Measurements from ENCODE around the gene SLC37A1.

SLC37A1 gene

DNA sequence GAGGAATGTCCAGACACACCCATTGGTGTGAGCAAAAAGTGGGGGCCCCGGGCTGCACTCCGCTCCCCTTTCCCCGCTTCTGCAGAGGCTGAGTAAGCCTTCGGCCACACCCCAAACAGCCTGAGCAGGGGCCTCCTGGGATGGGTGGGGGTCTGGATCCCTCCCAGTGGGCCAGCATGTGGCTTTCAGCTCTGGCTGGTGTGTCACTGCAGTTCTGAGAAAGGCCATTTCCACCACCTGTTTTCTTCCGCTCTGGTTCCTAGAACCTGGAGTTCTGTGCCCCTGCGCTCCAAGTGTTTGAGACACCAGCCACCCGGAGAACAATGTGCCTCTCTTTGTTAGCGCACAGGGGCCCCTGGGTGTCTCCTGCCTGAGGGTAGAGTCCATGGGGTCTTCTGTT, 30.9 kb downstream of the SLC37A1 start:
- DNase-seq (ENCODE audit: low read depth in 2 of 2), result no peak

DNA sequence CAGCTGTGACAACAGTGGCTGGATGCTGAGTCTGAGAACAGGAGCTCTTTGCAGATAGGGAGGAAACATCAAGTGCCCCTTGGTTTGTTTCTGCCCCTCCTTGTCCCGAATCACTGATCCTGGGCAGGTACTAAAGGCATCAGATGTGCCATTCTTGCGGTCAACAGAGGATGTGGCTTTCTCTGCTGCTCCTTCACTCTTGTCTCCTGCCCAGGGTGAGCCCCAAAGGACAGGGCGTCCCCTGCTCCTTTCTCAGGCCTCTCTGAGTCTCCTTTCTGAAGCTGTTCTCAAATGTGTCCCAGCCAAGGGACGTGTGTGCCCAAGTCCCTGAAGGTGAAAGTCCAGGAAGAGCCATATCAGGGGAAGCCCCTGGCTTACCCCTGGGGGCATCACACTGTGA, 31.7 kb downstream of the SLC37A1 start:
- no peak for DNase-seq (ENCODE audit: low read depth in 2 of 2)

DNA sequence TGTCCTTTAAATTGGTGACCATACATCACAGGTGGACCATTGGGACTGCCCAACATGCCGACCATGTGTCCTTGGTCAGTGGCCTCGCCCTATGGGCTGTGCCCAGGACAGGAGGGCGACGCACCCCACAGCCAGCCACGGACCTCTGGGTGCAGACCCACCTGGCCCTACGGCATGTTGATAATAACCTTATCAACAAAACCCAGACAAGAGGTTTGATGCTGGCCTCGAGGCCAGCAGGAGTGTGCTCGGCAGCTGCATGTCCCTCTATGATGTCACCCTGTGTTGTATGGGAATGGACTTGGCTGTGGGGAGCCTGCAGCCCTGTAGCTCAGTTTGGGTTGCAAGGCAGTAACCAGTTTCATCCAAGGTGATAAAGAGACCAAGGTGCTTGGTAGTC, 32.1 kb downstream of the SLC37A1 start:
- no peak for DNase-seq (ENCODE audit: low read depth in 2 of 2)

DNA sequence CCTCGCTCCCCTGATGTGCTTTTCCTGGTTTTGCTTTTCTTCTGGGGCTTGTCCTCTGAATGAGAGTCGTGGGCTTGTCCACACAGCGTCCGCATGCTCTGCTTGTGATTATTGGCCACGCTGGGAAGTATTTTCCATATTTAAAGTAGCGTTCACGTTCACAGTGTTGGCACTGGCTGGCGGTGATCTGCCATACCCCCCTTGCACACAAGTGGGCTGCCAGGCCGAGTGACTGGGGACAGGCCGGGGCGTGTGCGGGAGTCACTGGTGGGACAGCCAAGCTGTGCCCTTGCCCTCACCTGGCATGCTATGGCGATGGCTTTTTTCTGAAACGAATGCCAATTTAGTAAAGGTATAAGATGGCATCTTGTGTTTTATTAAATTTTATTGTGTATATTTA, 32.8 kb downstream of the SLC37A1 start:
- no peak for DNase-seq (ENCODE audit: low read depth in 2 of 2)

DNA sequence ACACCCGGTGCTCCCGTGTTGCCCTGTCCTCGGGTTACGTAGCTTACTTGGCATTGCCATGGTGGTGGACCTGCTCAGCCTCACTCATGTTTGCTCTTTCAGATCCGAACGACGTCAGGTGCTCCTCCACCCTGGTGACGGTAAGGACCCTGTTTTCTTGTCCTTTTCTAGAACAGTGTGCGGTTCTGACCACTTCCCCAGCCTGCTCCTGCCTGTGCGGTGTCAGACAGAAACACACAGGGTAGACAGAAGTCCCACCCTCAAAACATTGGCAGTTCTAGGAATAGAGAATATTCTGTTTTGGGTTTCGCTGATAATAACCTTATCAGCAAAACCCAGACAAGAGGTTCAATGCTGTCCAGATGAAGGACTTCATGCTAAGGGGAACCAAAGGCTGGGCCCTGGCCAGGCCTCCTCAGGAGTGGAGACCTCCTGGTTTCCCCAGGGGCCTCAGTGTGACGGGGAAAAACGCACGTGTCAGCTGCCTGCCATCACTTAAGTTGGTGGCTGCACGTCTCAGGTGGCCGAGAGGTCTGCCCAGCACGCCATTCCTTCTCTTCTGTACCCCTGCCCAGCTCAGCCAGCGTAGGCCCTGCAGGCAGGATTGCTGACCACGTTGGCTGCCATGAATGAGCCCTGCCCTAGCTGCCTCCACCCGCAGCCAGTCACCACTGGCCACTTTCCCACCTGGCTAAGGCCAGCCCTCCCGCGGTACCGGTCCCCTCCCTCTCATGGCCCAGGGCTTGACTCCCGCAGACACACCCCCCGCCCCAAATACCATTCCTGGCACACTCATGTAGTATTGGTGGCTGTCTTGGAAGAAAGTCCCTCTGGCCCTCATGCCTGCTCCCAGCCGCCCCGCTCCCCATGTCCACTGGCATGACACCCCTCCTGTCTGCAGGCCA, 33.6 kb downstream of the SLC37A1 start:
- DNase-seq (ENCODE audit: low read depth in 2 of 2), result no peak

DNA sequence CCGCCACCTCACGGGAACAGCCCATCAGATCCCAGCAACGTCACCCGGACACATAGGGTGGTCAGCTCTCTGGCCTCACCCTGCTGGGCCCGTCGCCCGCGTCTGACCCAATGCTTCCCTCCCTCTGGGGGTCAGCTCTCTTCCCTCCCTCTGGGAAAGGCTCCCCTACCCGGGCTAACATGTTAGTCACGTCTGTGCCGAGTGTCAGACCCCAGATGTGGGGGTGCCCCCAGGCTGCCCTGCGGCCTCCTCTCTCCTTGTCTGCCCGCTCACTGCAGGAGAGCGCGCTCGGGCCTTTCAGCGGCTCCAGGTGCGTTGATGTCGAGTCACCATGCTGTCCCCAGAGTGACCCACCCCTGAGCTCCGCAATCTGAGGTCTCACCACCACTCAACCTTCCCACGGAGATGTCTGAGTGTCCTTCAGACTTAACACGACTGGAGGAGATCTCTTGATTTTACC, 34.3 kb downstream of the SLC37A1 start:
- no peak for DNase-seq (ENCODE audit: low read depth in 2 of 2)

DNA sequence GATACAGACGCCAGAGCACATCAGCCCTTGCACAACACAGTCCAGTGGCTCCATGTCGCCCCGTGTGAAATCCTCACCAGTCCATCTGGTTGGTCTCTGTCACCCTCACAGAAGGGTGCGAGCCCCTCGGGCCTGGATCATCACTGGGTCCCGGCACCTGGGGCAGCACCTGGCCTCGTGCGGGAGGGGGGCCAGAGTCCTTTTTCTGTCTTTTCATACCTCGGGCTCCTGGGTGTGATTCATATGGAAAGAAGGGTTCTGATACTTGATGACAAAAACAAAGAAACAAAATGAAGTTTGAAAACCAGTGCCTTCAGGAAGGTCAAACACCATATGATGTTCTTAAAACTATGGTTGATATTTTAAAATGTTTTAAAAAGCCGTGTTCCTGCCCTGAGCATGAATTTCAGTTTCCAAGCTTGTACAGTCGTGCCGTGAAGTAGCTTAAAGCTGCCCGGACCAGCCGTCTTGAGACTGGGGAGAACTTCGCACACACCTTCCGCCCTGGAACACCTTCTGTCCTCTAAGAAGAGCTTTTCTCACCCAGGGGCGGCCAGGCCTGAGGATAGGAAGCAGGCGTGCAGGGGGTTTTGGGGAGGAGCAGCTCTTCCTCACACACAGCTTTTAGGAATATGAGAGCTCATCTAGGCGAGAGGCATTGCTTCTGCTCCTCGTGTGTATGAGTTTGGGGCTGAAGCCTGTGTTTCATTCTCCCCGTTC, 35.2 kb downstream of the SLC37A1 start:
- no peak for DNase-seq (ENCODE audit: low read depth in 2 of 2)

DNA sequence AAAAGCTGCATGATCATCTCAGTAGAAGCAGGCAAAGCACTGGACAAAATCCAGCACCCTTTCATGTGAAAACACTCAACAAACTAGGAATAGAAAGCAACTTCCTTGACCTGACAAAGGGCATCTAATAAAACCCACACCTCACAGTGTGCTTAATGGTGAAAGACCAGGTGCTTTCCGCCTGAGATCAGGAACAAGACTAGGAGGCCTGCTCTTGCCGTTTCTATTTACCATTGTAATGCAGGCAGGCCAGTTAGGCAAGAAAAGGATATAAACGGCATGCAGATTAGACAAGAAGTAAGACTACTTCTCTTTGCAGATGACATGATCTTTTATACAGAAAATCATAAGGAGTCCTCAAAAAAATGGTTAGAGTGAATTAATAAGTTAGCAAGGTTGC, 37.2 kb downstream of the SLC37A1 start:
- DNase-seq (ENCODE audit: low read depth in 2 of 2), result no peak

DNA sequence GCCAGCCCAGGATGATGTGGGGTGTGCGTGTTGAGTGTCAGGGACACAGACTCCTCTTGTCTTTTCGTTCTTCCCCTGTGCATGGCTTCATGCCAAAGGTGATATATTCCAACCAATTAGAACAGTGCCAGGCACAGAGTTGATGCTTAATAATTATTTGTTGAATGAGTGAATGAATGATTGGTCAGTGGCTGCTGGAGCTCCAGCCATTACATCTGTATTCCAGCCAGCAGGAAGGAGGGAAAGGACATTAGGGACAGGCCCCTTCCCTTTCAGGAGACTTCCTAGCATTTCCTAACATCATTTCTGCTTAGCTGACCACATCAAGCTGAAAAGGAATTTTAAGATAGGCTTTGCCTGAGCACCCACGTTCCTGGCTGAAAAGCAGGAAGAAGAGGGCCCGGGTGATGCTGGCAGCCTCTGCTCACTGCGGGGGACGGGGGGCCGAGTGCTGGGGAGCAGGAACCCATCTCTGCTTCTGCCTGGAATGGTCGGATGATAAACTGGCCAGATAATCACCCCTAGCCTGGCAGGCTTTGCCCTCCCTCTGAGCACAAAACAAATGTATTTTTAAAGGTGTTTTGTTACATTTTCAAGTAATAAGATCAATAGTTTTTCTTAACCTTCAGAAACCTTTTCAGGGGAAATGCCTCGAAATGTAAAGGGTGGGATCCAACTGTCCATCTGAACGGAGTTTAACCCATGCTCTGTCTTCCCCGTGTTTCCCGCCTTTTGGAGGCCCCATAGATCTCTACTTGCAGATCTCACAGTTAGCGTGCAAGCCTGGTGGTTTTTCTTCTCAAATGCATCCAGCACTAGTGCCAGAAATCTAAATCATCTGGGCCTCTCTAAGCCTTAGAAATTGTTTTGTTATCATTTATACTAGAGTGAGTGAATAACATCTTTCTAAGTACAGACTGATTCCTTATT, 39.0 kb downstream of the SLC37A1 start:
- no peak for DNase-seq (ENCODE audit: low read depth in 2 of 2)

DNA sequence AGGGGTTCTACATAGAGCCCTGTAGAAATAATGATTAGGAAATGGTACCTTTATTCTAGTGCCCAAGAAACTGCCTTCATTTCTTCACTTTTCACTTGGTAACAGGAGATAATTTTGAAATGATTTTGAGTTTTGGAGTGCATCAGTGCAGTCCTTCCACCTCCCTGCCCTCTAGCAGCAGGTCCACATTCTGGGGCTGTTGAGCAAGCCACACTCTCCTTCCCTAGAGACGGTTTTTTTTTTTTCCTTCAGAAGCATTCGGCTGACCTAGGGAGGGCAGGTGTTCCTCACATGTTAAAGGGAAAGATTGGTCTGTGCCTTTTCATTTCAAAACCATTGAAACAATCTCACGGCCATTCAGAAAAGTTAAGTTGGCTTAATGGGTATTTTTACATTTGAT, 39.8 kb downstream of the SLC37A1 start:
- DNase-seq (ENCODE audit: low read depth in 2 of 2), result no peak

DNA sequence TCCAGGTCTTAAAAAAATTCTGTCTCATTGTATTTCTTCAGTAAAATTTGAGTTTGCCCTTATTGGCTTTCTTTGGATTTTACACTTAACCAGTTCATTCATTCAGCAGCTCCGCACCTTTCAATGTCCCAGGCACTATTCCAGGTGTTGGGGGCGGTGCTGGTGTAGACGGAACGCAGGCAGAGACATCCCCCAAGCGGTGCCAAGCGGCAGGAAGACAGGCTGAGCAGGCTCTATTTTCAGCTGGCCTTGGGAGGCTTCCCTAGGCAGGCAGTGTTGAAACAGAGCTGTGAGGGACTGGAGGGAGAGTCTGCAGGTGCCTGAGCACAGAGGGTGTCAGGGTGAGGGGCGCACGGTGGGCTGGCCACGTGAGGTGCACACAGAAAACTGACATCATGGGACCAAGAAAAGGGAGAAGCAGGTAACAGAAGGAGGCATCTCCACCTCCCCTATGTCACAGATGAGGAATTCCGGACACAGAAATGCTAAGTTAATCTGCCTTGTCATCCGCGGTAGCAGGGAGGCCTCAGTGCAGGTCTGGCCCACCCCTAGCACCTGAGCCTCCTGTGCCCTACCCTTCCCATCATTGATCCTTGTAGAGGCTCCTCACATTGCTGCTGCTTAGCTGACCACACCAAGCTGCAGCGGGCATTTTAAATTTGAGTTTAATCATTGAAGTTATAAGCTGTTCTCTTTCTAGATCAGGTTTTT, 40.8 kb downstream of the SLC37A1 start:
- DNase-seq (ENCODE audit: low read depth in 2 of 2), result no peak

DNA sequence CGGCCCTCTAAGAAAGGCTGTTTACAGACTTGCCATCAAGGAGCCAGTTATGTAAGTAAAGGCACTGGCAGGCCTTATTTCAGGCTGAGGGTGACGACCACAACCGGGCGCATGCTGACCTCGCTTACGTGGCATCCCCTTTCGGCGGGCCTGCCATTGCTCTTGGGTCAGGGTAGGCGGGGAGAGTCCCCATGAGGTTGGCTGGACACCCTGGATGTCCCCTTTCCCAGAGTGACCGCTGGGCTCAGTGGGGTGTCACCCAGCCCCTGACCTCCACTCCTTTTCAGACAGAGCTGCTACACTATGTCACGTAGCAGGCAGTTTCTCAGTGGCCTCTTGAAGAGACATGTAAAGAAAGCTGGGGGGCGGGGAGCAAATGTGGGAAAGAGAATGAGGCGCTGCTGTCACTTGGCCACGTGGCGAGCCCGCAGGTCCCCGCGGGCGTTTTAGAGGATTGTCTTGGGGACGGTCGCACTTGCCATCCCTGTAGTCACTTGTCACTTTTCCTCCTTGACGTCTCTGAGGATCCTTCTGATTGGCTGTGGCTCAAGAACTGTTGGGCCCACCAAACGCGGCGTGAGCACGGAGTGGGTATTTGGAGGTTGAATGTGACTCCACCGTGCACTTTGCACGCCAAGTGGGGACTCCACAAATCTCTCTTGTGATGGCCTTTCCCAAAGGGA, 42.2 kb downstream of the SLC37A1 start:
- DNase-seq (ENCODE audit: low read depth in 2 of 2), result no peak

DNA sequence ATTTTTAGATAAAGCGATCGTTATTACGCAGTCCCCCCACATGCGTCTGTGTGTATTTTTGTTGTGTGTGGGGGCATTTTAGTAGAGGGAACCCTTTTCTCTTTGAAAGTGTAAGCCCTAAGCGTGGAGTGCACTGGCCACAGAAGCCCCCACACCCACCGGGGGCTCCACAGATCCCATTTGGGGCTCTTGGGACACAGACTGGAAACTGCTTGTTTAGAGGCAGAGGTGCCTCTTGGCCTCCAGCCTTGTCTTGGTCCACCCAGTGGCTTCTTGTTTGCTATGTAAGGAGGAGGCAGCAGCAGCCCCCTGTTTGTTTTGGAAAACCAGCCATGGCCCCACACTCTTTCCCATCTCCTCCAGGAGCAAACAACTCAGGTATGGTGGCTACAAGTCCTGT, 42.8 kb downstream of the SLC37A1 start:
- DNase-seq (ENCODE audit: low read depth in 2 of 2), result no peak

DNA sequence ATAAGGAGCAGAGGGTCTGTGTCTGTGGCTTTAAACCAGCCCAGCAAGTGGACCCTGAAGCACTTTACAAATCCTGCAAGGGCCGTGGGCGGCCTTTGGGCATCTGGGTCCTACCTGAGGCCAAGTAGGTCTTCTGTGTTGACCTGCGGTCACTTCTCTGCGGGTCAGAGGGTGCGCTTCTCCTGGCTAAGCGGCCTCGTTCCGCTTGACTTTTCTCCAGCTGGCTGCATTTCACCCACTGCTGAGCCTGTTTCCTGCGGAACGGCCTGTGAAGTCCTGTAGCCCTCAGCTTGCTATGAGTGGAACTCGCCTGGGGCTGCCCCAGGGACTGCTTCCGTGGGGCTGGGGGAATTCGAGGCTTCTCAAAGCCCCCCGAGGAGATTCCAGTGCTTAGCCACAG, 43.3 kb downstream of the SLC37A1 start:
- no peak for DNase-seq (ENCODE audit: low read depth in 2 of 2)

DNA sequence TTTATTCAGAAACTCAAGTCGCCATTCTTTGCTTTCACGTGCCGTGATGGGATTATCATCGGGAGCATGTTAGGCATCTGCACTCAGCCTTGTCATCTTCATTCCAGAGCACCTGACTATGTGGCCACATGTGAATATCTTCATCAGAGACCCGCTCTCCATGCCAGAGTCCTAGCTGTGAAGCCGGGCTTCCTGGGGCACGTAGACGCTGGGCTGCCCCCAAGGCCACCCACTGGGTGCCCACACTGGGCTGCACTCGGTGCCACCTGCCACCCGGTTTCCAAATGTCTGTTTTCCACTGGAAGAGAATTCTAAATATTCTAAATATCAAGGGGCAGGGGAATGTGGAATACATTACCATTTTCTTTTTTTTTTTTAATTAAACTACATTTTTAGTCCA, 43.8 kb downstream of the SLC37A1 start:
- no peak for DNase-seq (ENCODE audit: low read depth in 2 of 2)

DNA sequence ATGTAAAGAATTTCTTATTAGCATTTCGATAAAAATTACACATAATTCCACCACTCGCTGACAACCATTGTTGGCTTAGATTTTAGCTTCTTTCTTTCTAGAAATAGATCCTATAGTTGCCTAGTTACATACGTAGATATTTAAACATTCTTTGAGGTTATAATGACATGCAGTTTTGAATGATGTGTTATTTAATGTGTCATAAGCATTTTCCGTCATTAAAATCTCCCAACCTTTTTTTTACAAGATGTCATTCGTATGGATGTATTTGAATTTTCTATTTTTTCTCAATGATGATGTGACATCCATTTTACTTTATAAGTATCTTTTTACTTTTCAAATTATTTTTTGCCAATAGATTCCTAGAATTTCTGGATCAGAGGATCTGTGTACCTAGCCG, 44.7 kb downstream of the SLC37A1 start:
- no peak for DNase-seq (ENCODE audit: low read depth in 2 of 2)

DNA sequence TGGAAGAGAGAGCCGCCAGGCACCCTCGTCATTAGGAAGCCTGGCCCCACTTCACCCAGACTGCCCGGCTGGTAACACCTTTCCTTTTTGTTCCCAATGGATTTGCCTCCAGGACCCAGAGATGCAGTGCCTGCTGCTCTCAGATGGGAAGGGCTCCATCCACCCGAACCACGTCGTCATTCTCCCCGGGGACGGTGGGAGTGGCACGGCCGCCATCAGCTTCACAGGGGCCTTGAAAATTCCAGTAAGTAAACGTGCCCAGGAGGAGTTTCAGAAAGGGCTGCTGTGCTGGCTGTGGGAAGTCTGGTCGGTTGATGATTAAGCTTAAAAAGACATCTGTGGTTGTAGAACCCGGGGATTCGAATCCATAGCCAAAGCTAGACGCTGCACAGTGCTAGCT, 45.2 kb downstream of the SLC37A1 start:
- no peak for DNase-seq (ENCODE audit: low read depth in 2 of 2)

DNA sequence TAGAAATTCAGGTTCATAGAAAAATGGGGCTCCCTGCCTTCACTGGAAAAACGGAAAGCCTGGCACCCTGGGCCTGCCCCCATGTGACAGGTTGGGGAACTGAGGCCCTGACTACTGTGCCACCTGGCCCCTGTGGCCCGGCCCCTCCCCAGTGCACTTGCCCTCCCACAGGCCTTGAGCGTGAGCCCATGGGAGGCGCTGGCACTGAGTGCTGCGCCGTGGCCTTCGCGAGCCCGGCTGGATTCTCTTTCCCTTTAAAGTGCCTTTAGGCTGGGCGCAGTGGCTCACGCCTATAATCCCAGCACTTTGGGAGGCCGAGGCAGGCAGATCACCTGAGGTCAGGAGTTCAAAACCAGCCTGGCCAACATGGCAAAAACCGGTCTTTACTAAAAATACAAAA, 45.7 kb downstream of the SLC37A1 start:
- no peak for DNase-seq (ENCODE audit: low read depth in 2 of 2)

DNA sequence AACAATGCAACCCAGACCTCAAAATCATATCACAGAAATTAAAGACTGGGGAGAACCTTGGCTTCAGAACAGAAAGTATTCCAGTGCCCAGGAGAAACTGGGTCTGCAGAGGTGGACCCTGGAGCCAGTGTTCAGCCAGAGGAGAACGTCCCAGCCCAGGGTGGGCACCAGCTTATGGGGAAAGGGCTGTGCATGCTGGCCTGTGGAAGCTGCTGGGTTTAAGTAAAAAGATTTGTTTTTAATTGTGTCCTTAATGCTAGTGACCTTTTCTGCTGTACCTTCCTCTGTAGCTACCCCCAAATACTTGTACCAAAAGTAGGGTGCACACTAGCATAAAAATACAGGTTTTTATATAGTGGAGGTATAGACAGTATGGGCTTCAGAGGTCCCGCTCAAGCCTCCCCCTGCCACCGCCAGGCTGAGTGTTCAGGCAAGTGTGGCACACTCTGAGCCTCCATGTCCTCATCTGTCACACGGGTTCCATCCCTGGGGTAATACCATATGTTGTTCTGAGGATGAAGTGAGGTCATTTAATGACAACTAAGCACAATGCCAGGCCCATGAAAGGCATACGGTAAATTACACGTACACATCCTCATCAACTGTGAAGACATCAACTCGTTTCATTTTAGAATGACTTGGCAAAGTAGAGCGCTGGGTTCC, 47.0 kb downstream of the SLC37A1 start:
- DNase-seq (ENCODE audit: low read depth in 2 of 2), result no peak

All from stimulated activated CD8-positive, alpha-beta memory T cell treated with anti-CD3 and anti-CD28 coated beads, Interleukin-7, amount 100 ng/mL, for 1 hour (primary cell).